Measurements from ENCODE around the gene B3GAT2.
"Not testable (repeated sequence)": the region's sequence is repeated elsewhere in the genome, so short reads cannot be mapped to it uniquely, and the experiment has no call there.

B3GAT2 gene

GRCh38 chr6:70956451-70957283 is at the start of gene B3GAT2:
Gene B3GAT2, minus strand, starts transcription at chr6:70957060. Its CDS starts 631 bp downstream, at chr6:70956429.
- DNase-seq (ENCODE audit: low read depth, low spot score) = no peak

- DNase-seq (ENCODE audit: low read depth, low spot score) = no peak
Observed at GRCh38 chr6:70998148-70998547, 41.3 kb upstream of the B3GAT2 start.

- DNase-seq (ENCODE audit: low read depth, low spot score) = no peak
Observed at GRCh38 chr6:70997379-70997778, 40.5 kb upstream of the B3GAT2 start.

- DNase-seq (ENCODE audit: low read depth, low spot score) = no peak
Observed at GRCh38 chr6:70996106-70996505, 39.2 kb upstream of the B3GAT2 start.

- DNase-seq (ENCODE audit: low read depth, low spot score) = no peak
Observed at GRCh38 chr6:70995411-70995810, 38.6 kb upstream of the B3GAT2 start.

GRCh38 chr6:70991253-70991652 is 34.4 kb upstream of the B3GAT2 start:
- DNase-seq (ENCODE audit: low read depth, low spot score) = no peak

GRCh38 chr6:70985156-70985555 is 28.3 kb upstream of the B3GAT2 start:
- DNase-seq (ENCODE audit: low read depth, low spot score) = no peak

GRCh38 chr6:70982747-70983146 is 25.9 kb upstream of the B3GAT2 start:
- DNase-seq (ENCODE audit: low read depth, low spot score) = no peak

GRCh38 chr6:70980727-70981126 is 23.9 kb upstream of the B3GAT2 start:
- DNase-seq (ENCODE audit: low read depth, low spot score) = no peak

GRCh38 chr6:70973604-70974003 is 16.7 kb upstream of the B3GAT2 start:
- no peak for DNase-seq (ENCODE audit: low read depth, low spot score)

- DNase-seq (ENCODE audit: low read depth, low spot score) = no peak
Observed at GRCh38 chr6:70967049-70967448, 10.2 kb upstream of the B3GAT2 start.

- DNase-seq (ENCODE audit: low read depth, low spot score) = no peak
Observed at GRCh38 chr6:70957284-70957617, 391 bp upstream of the B3GAT2 start.

GRCh38 chr6:70956191-70956450 is 739 bp downstream of the B3GAT2 start:
- DNase-seq (ENCODE audit: low read depth, low spot score) = no peak

- DNase-seq (ENCODE audit: low read depth, low spot score) = peak; percentile 57
Observed at GRCh38 chr6:70955441-70956190, 1.2 kb downstream of the B3GAT2 start.

- DNase-seq (ENCODE audit: low read depth, low spot score) = no peak
Observed at GRCh38 chr6:70954750-70955149, 2.1 kb downstream of the B3GAT2 start.

- DNase-seq (ENCODE audit: low read depth, low spot score) = no peak
Observed at GRCh38 chr6:70954176-70954575, 2.7 kb downstream of the B3GAT2 start.

GRCh38 chr6:70952608-70953165 is 4.2 kb downstream of the B3GAT2 start:
- DNase-seq (ENCODE audit: low read depth, low spot score) = no peak

- DNase-seq (ENCODE audit: low read depth, low spot score) = not testable (repeated sequence)
Observed at GRCh38 chr6:70944321-70944720, 12.5 kb downstream of the B3GAT2 start.

- no peak for DNase-seq (ENCODE audit: low read depth, low spot score)
Observed at GRCh38 chr6:70933853-70934252, 23.0 kb downstream of the B3GAT2 start.

GRCh38 chr6:70905742-70906141 is 51.1 kb downstream of the B3GAT2 start:
- no peak for DNase-seq (ENCODE audit: low read depth, low spot score)

GRCh38 chr6:70903665-70904452 is 53.0 kb downstream of the B3GAT2 start:
- DNase-seq (ENCODE audit: low read depth, low spot score) = no peak

- DNase-seq (ENCODE audit: low read depth, low spot score) = no peak
Observed at GRCh38 chr6:70901324-70901723, 55.5 kb downstream of the B3GAT2 start.
